ENCODE data around the gene SUN2. TPM values are rescaled to one million over a fixed set of nuclear protein-coding genes. Genes with fewer than 3 reads are reported as not detected.

The SUN2 gene
- total and polyA plus RNA-seq, 11 donors, result 41.3 to 405 (median 125) TPM

GRCh38 chr22:38760477-38761201 lies 4.8 kb upstream of the SUN2 start:
- no peak overlapping the region for H3K27ac ChIP-seq
- H3K27me3 ChIP-seq, result no peaks in the 10 kb centered on the region
- no peak for DNase-seq
- 81 to 91% (median 83%) methylated on average over 11 to 12 of the region's 12 CpGs for WGBS, 4 donors
- H3K9me3 ChIP-seq, result no peaks in the 10 kb centered on the region
- peaks cover 0 to 17% (median 8%) of the 10 kb centered on the region in 12 donors for H3K4me1 ChIP-seq
- intact Hi-C loops (cut with DNase I), result loop anchor here in 4 of 10 donors (10.0 kb wide), 5 partner anchors 84 to 554 kb away; partner anchors contain the start of genes NPTXR (in 1 of the 4) and RPL3 (in 1 of the 4)
- H3K4me3 ChIP-seq, result no peak overlapping the region
- no peak for ATAC-seq
- no peak for TF ChIP-seq CTCF (IDR thresholded peaks at IDR 0.05)
- no peak for TF ChIP-seq POLR2A (IDR thresholded peaks at IDR 0.05)
- H3K36me3 ChIP-seq, result no peaks in the 10 kb centered on the region

DNA sequence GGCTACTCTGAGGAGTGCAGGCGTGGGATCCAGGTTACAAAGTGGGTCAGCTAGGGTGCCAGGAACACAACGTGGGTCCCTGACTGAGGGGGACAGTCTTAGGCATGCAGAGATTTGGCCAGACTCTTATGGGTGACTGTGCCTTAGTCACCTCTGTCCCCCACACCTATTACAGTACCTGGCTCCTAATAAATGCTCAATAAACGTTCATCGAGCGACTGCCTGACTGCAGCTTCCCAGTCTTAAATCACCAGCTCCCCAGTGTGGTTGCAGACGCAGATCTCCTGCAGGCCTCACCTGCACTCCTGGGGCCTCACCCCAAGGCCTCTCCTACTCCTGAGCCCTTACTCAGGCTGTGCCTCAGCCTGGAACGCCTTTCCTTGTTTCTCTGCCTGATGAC lies 3.2 kb upstream of the SUN2 start:
- DNase-seq (no peak), ATAC-seq (no peak)
- Histone ChIP-seq H3K9me3 (no peaks in the 10 kb centered on the region), H3K27me3 (no peaks in the 10 kb centered on the region), H3K4me3 (no peak overlapping the region), H3K36me3 (no peaks in the 10 kb centered on the region), H3K4me1 (peaks cover 0 to 25% (median 16%) of the 10 kb centered on the region in 12 donors), H3K27ac (no peak overlapping the region)
- 81 to 86% (median 83%) methylated on average over 7 of the region's 7 CpGs for WGBS, 4 donors
- intact Hi-C loops (cut with DNase I), result loop anchor here in 1 of 10 donors (5.0 kb wide), 1 partner anchor 52 kb away; the partner anchor contains the start of gene GTPBP1
- no peak for TF ChIP-seq POLR2A (IDR thresholded peaks at IDR 0.05)
- TF ChIP-seq CTCF (IDR thresholded peaks at IDR 0.05), result no peak

DNA sequence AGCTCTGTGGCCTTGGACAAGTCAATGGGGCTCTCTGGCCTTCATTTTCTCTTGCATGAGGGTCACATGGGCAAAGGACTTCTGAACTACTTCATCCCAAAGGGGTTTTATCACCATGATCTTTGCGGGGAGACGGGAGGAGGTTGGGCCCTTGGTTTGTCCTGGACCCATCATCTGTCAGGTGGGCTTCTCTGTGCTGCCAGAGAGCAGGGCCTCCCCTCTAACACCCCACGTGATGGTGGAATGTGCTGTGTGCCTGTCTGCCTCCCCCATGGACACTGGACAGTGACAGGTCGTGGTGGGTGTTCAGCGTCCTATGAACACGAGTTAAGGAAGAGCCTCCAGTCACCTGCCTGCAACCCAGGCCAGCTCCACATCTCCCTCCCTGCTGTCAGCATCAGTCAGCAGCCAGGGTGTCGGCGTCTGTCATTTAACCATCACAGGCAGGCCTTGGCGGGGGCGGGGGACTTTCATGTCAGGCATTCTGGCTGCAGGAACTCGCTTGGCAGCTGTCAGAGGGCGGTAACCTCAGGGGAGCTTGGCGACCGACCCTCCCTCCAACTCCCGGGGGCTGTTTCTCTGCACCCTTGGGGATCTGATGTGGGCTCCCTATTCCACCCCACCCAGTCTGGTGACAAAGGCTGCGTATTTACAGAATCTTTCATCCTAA lies 2.6 kb upstream of the SUN2 start:
- WGBS, 4 donors, result 60 to 78% (median 73%) methylated on average over 14 to 16 of the region's 16 CpGs
- no peak for ATAC-seq
- no peaks in the 10 kb centered on the region for H3K27me3 ChIP-seq
- intact Hi-C loops (cut with DNase I), result loop anchor here in 1 of 10 donors (5.0 kb wide), 1 partner anchor 51 kb away; the partner anchor contains the start of gene GTPBP1
- no peak overlapping the region for H3K4me3 ChIP-seq
- peaks cover 0 to 3% (median 0%) of the 10 kb centered on the region in 9 donors for H3K36me3 ChIP-seq
- no peaks in the 10 kb centered on the region for H3K9me3 ChIP-seq
- H3K4me1 ChIP-seq, result peaks cover 0 to 31% (median 21%) of the 10 kb centered on the region in 12 donors
- H3K27ac ChIP-seq, result no peak overlapping the region
- DNase-seq, result no peak
- TF ChIP-seq POLR2A (IDR thresholded peaks at IDR 0.05) (no peak), CTCF (IDR thresholded peaks at IDR 0.05) (no peak)

DNA sequence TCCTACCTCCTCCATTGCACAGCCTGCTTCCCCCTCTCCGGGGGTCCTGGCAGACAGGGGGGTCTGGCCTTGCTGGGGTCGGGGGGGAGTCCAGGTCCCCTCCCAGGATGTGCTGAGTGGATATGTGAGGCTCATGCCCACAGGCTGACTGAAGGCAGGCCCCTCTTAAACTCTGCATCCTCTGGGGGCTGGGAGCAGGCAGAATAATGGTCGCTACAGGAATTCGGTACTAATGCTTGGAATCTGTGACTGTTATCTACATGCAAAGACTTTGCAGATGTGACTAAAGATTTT lies 1.6 kb upstream of the SUN2 start:
- no peak for ATAC-seq
- Histone ChIP-seq H3K4me3 (peak overlapping the region in 1 of 12 donors; percentile 85), H3K27me3 (no peaks in the 10 kb centered on the region), H3K9me3 (no peaks in the 10 kb centered on the region), H3K4me1 (peaks cover 0 to 41% (median 23%) of the 10 kb centered on the region in 12 donors), H3K27ac (peak overlapping the region in 1 of 12 donors; percentile 98), H3K36me3 (peaks cover 0 to 13% (median 6%) of the 10 kb centered on the region in 9 donors)
- no peak for TF ChIP-seq POLR2A (IDR thresholded peaks at IDR 0.05)
- no peak for TF ChIP-seq CTCF (IDR thresholded peaks at IDR 0.05)
- WGBS, 4 donors, result 78 to 87% (median 83%) methylated on average over 4 of the region's 4 CpGs
- intact Hi-C loops (cut with DNase I), result loop anchor here in 1 of 10 donors (5.0 kb wide), 1 partner anchor 50 kb away; the partner anchor contains the start of gene GTPBP1
- DNase-seq, result no peak
